GM21576 (cell line): ENCODE measurements around the gene DNMT3A.
A peak's percentile ranks its signal among the peaks of the same experiment; 100 is the strongest.

Source experiments
- ATAC-seq: cut with Tn5 transposase; IDR thresholded peaks from one replicate; pipeline ENCODE4 v1.9.1; 2021; ENCODE audit warnings: mild to moderate bottlenecking, moderate library complexity; ENCODE audit not compliant: unreplicated experiment

DNMT3A gene

GRCh38 chr2:25373269-25373981 is 31.7 kb upstream of the DNMT3A start:
- ATAC-seq, result no peak

DNA sequence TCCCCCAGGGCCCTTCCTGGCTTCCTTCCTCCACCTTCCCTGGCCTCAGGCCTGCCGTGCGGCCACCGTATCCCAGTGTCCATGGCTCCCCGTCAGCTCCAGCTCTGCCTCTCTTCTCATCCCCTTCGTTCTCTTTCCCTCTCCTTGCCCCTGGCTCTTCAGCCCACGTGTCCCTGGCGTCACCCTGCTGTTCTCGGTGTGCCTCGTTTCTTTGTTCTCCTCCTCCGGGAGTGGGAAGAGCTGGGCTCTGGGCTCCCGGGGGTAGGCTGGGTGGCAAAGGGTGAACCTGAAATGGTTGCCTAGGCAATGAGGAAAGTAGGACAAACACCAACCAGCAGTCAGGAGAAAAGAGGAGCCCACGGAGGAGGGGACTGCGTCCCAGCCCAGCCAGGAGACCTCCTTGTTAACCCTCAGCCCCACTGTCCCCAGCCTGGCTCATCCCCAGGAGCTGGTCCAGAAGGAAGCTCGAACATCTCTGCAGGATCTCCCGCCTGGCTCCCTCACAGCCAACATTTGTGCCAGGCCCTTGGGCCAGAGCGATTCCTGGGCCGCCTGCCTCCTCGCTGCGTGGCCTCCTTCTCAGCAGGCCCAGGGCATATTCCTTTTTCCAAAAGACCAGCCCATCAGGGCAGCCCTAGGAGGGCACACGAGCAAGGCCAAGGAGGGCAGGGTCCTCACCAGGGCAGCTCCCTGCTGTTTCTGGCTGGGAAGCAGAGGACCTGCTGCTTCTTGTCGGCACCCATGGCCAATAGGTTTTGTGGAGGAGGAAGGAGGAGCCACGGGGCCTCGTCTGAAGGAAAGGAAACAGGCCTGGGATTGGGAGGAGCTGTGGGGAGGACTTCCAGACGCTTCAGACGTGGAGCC is 30.9 kb upstream of the DNMT3A start:
- no peak for ATAC-seq

DNA sequence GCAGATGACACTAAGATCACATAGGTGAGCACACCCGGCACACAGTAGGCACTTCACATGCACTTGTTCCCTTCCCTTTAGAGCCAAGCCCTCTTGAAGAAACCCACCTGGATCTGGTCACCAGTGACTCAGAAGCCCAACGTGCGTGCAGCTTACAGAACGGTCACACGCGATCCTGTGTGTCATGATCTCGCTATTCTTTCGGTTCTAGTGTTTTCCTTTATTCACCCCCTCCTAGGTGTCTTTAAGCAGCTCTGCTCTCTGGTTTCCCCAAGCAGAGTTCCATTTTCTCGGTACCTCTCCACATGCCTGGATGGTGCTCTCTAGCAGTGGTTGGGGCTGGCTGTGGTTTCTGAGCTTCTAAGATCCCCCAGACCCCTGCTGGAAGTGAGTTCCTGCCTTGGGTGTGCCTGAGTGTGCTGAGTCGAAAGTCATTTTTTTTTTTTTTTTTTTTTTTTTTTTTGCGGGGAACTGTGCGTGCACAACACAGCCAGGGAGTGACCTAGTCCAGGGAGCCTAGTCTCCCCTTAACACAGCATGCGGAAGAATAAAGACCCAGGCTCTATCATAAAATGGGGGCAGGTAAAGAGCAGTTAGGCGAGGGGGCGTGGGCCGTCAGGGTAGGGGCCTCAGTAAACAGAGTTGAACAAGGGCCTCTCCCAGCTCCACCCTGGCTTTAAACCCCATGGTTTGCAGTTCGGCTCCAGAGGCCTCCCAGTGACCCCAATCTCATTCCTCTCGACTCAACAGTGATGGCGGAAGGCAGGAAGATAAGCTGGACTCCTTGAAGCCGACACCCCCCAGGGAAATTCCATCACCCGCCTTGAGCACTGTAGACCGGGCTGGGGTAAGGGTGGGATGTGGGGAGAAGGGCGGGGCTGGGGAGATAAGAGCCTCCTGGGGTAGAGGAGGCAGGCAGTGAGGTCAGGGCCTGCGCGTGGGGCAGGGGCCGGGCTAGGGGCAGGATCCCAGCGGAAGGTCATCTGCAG is 29.8 kb upstream of the DNMT3A start:
- ATAC-seq, result no peak

GRCh38 chr2:25369876-25370275 is 28.2 kb upstream of the DNMT3A start:
- no peak for ATAC-seq

DNA sequence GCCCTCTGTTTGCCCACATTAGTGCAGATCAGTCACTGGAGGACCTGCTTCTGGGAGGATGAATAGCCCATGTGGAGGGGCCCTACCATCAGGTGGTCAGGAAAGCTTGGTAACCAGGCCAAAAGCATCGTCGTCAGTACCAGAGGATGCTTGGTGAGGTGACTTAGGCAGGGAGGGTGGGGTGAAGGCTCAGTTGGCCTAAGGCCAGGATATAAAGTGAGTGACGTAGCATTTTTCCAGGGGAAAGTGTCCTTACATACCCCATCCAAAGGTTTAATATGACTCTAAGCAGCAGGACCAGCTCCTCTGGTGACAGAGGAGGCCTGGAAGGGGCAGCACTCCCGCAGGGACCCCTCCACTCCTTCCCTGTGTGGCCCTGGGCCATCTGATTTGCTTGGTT is 27.7 kb upstream of the DNMT3A start:
- no peak for ATAC-seq

DNA sequence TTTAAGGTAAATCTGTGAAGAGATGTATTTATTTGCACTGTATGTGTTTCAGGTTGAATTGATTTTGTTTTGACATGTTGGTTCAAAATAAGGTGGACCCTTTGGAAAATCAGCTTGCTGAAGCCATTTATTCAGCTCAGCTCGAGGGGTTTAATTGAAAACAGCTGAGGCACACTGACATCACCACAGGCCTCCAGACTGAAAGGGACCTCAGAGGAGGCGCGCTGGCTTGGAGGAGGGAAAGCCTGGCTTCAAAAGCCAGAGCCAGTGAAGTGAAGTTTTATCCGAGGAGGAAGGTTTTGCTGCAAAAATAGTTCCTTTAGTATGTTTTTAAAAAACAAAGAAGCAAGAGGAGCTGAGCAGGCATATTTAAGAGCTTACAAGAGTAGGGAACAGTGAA is 26.9 kb upstream of the DNMT3A start:
- no peak for ATAC-seq

DNA sequence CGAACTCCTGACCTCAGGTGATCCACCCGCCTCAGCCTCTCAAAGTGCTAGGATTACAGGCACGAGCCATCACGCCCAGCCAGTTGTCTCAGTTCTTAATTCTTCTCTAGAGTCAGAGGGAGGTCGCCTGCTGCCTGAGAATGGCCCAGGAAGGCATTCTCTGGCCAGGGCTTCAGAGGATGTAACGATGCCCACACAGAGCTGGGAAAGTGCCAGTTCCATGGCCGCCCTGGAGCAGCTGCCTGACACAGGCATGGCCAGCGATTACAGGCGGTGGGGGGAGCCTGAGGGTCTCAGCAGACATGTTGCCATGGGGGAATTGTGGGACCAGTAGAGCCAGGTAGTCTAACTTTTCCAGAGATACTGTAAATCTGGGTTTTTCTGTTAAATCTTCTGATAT is 25.6 kb upstream of the DNMT3A start:
- ATAC-seq, result no peak

DNA sequence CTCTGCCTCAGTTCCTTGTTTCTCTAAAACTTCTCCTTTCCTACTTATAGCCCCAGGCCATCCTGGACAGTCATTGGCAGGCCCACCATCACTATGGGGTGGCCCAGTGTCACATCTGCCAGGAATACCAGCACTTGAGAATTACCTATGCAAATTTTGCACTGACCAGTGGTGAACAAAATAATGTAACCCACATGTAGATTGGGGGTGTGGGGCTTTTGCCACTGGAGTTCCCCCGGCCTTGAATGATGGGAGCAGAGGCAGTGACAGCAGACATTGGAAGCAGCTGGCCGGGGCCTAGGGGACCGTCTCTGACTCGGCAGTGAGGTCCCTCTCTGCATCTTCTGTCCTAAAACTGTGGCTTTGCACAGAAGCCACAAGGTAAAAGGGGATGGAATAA is 24.9 kb upstream of the DNMT3A start:
- ATAC-seq, result no peak

- no peak for ATAC-seq
These were observed 23.5 kb upstream of the DNMT3A start for GRCh38 chr2:25365241-25365640.

DNA sequence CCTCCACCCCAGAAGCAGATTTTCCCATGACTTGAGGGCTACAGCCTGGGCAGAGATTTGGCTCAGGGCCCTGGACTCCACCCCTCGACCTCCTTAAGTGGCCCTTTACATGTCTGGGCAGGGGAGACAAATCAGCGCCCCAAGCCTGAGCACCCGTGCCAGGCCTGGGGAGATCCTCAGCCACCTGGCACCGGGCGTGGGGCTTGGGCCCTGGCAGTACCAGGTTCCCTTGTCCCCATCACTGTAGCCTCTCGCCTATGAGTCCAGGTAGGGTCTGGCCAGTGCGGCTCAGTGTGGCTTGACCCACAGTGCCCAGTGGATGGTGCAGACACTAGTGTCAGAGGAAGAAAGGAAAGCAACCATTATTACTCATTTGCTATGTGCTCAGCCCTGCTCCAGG is 22.0 kb upstream of the DNMT3A start:
- no peak for ATAC-seq

GRCh38 chr2:25362434-25363145 is 20.9 kb upstream of the DNMT3A start:
- ATAC-seq, result peak; percentile 77

GRCh38 chr2:25362049-25362433 is 20.3 kb upstream of the DNMT3A start:
- ATAC-seq, result peak; percentile 76

- ATAC-seq, result no peak
These were observed 19.7 kb upstream of the DNMT3A start for GRCh38 chr2:25361261-25362048.

DNA sequence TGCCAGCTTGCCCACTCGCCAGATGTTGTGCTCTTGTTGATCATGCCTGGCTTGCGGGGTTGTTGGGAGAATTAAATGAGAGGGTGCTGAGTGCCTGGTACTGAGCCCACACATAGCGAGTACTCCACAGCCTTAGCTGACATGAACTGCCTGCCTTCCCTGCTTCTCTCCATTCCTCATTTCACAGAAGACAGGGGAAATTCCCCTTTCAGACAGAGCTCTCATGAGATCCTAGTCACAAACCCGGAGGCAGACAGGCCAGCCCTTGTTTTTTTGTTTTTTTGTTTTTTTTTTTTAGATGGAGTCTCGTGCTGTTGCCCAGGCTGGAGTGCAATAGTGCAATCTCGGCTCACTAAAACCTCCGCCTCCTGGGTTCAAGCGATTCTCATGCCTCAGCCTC is 17.1 kb upstream of the DNMT3A start:
- no peak for ATAC-seq

- no peak for ATAC-seq
These were observed 16.6 kb upstream of the DNMT3A start for GRCh38 chr2:25358249-25358815.

GRCh38 chr2:25356088-25356487 is 14.4 kb upstream of the DNMT3A start:
- no peak for ATAC-seq

DNA sequence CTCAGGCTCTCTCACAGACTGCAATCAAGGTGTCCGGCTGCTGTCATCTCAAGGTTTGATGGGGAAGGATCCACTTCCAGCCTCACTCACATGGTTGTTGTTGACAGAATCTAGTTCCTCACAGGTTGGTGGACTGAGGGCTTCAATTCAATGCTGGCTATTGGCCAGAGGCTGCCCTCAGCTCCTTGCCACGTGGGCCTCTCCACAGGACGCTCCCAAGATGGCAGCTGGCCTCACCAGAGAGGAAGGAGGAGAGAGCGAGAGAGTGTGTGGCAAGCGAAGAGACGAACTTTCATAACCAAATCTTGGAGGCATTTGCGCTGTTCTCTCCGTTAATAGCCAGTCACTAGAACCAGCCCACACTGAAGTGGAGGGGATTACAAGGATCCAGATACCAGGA is 13.5 kb upstream of the DNMT3A start:
- ATAC-seq, result no peak

GRCh38 chr2:25354116-25354515 is 12.4 kb upstream of the DNMT3A start:
- no peak for ATAC-seq

DNA sequence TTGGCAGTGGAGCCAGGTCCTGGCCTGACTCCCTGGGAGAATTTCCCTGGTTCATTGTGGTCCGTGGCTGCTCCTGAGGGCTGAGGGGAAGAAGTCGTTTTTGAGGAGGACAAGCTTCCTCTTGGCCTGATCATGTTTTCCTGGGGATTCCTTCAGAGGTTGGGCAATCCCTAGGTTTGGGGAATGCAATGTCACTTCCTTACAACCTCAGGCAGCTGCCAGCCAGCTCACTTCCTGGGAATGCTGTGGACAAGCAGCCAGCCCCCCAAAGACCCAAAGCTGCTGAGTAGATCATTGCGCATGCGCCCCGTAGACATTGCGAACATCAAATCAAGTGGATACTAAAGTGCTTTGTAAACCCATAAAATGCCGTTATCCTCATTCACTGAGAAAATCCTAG is 7.7 kb upstream of the DNMT3A start:
- ATAC-seq, result no peak
